ENCODE data around the gene PODXL2.
"Not testable (repeated sequence)": the region's sequence is repeated elsewhere in the genome, so short reads cannot be mapped to it uniquely, and the experiment has no call there.

PODXL2 gene

DNA sequence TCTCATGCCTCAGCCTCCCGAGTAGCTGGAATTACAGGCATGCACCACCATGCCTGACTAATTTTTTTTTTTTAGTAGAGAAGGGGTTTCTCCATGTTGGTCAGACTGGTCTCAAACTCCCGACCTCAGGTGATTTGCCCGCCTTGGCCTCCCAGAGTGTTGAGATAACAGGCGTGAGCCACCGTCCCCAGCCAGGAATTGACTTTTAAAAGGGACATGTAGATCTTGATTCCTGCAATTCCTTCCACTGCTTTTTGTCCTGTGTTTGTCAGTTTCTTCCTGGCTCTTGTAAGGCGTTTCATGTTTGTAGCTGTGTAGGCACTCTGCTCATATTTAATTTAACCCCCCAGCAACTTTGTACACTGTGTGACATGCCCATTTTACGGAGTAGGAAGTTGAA lies 23.4 kb upstream of the PODXL2 start:
- DNase-seq (ENCODE audit: low spot score), result not testable (repeated sequence)

DNA sequence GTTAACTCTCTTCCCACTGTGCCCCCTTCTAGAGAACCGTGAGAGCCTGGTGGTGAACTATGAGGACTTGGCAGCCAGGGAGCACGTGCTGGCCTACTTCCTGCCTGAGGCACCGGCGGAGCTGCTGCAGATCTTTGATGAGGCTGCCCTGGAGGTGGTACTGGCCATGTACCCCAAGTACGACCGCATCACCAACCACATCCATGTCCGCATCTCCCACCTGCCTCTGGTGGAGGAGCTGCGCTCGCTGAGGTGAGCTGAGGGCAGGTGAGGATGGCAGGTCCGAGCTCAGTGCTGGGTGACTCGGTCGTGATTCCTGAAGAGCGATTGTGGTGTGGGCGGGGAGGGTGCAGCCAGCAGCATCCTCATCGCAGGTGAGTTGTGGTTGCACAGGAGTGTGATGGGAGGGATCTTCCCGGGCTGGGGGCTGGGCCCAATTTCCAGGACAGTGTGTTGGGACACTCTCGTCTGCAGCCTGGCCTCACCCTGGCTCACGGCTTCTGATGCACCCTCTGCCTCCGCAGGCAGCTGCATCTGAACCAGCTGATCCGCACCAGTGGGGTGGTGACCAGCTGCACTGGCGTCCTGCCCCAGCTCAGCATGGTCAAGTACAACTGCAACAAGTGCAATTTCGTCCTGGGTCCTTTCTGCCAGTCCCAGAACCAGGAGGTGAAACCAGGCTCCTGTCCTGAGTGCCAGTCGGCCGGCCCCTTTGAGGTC lies 22.7 kb upstream of the PODXL2 start:
- DNase-seq (ENCODE audit: low spot score), result no peak

DNA sequence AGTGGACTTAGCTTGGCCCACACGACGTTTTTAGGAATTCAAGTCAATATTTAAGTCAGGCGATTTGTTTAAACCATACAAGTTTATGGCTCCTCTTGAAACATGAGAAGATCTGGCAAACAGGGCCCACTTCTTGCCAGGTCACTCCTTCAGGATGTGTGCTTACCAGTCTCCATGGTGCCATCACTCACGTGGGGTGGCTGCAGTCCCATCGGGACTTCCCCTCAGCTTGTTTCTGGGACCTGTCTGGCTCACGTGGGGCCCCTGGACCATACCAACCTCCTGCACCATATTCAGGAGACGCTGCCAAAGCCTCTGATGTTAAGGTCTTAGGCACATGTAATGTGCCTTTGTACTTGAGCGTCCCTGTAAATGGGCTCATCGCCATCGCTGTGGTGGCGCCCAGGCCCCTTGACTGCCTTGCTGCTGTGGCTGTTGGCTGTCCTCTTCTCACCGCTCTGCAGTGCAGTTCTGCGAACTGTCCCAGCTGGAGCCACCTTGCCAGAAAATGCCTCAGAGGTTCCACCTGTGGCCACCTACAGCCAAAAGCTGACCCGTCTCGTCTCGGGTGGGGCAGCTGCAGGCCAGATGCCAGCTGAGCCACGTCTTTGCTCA lies 21.9 kb upstream of the PODXL2 start:
- DNase-seq (ENCODE audit: low spot score), result no peak

DNA sequence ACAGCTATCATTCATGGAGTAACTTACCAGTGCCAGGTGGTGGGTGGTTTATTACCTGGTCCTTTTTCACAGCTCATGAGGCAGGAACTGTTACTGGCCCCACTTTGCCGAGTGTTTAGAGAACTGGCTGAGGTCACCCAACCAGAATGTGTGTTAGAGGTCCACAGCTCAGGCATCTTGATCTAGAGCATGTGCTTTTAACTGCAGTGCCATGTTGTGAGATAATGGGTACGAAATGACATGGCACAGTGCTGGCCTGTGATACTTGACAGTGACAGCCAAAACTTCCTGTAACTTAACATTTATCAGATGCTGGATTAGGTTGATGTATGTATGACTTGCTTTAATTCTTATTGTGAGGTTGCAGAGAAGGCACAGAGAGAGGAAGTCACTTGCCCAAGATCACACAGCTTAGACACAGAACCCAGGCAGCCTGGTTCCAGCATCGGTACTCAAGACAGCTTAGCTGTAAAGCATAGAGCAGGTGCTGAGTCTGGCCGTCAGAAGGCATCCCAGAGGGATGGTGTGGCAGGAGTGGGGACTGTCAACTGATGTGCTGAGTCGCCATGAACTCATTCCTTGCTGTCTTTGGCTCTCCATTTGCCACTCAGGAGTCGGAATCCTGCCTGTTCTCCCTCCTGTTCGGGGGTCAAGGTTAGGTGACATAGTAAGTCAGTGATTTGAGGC lies 21.2 kb upstream of the PODXL2 start:
- DNase-seq (ENCODE audit: low spot score), result no peak

DNA sequence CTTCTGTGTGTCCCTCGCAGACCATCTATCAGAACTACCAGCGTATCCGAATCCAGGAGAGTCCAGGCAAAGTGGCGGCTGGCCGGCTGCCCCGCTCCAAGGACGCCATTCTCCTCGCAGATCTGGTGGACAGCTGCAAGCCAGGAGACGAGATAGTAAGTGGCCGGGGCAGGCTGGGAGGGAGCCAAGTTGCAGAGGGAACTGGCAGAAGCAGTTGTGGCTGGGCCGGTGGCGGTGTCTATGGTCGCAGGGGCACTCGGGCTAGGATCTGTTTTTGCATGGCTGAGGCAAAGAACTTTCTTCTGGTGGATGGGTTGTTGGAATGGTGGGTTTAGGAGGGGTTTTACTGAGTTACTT lies 20.6 kb upstream of the PODXL2 start:
- DNase-seq (ENCODE audit: low spot score), result no peak

DNA sequence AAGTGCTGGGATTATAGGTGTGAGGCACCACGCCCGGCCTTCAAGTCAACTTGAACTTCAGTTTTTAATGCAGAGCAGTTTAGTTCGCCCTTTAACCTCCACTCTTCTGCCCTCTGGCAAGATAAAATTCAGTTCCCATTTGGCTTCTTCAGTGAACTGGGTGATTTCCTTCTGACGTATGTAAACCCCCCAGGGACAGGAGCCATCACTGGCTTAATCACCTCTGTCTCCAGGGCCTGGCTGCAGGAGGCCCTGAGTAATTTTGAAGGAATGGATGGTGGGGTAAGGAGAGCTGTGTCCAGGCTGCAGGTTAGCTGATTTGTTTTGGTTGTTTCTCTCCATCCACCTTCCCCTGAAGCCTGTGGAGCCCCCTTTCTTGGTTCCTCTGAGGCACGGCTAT lies 18.9 kb upstream of the PODXL2 start:
- no peak for DNase-seq (ENCODE audit: low spot score)

DNA sequence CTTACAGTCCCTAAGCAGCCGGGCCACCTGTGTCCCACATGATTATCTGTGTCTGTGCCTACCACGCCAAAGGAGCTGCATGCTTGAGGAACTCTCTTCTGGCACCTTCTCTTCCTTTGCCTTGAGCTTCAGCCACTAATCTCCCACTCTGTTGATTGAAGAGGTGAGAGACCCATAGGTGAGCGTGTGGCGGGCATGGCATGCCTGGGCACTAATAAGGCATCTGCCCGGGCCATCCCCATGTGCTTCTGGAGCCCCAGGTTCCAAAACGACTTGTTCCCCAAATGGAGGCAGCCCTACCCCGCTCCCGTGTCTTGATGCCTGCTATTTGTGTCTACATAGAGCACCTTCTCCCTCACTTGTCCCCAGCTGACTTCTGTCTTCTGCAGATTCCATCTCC lies 17.7 kb upstream of the PODXL2 start:
- DNase-seq (ENCODE audit: low spot score), result no peak

DNA sequence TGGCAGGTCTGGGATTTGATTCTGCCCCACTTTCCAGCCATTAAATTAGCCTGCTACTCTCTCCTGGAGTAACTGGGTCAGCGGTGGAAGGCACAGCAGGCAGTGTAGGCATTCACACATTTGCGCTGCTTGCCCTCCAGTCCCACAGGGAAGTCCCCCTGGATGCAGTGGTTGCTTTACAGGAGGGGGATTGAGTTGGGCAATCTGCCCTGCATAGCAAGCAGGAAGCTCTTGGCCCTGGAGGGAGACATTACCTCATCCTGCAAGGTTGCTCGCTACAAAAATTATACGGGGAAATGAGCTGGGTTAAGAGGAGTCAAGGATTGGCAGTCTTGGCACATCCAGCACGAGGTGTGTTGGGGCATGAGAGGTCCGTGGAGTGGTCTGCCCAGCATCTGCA lies 16.0 kb upstream of the PODXL2 start:
- DNase-seq (ENCODE audit: low spot score), result no peak

DNA sequence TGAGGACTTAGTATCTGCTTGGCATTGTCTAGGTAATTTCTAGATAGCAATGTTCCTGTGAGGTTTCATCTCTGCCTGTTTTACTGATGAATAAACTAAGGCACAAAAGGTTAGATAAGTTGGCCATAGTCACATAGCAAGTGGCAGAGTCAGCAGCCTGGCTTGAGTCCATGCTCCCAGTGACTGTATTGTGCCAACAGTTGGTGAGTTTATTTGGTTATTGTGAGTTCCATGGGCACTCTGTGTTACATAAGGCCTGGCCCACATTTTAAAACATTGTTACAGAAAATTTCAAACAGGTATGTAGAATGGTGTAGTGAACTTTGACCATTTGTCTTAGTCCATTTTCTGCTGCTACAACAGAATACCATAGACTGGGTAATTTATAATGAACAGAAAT lies 15.6 kb upstream of the PODXL2 start:
- DNase-seq (ENCODE audit: low spot score), result no peak

DNA sequence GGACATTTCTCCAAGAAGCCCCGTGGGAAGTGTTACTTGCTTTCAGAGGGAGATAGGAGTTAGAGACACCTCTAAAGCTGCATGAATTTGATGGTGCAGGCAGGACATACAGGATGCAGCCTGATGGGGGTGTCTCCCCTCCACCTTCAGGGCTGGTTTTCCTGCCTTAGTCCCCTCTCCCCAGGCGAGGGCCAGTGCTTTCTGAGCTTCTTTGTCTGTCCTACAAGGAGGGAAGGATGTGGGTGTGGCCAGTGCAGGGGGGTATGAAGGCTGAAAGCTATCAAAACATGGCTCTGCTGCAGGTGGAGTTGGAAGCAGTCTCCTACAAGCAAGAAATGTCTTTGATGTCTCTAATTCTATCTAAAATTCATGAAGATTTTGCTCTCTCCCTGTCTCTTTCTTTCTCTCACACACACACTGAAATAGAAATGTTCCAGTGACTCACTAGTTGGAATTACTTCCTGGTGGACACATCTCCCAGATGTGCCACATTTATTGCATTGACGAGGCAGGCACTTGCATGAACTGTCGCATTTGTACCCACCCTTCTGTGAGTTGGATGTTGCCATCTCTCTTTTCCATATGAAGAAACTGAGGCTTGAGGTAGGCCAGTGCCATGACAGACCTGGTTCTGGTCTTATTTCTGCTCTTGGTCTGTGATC lies 13.9 kb upstream of the PODXL2 start:
- DNase-seq (ENCODE audit: low spot score), result no peak

DNA sequence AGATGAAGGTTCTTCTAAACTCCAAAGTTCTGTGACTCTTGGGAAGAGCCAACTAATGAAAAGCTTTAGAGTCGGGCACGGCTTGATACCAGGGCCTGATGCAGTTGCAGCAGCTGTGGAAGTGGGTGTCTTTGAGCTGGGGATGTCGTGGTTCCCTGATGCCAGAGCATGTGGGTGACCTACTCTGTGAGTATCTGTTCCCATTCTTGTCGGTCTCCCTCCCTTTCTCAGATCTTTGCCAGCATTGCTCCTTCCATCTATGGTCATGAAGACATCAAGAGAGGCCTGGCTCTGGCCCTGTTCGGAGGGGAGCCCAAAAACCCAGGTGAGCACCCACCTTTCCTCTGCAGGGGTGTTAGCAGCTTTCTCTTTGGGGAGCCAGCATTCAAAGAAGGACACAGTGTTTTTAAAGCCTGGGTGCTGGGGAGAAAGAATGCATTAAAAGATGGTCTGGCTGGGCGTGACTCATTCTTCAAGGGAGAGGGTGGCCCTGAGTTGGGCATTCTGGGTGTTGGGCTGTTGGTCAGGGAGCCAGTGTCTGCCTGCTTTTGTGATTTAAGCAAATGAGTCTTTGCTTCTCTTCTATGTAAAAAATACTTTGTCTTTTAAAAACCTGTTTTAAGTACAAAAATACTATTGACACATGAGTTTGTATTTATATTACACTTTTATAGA lies 13.2 kb upstream of the PODXL2 start:
- no peak for DNase-seq (ENCODE audit: low spot score)

DNA sequence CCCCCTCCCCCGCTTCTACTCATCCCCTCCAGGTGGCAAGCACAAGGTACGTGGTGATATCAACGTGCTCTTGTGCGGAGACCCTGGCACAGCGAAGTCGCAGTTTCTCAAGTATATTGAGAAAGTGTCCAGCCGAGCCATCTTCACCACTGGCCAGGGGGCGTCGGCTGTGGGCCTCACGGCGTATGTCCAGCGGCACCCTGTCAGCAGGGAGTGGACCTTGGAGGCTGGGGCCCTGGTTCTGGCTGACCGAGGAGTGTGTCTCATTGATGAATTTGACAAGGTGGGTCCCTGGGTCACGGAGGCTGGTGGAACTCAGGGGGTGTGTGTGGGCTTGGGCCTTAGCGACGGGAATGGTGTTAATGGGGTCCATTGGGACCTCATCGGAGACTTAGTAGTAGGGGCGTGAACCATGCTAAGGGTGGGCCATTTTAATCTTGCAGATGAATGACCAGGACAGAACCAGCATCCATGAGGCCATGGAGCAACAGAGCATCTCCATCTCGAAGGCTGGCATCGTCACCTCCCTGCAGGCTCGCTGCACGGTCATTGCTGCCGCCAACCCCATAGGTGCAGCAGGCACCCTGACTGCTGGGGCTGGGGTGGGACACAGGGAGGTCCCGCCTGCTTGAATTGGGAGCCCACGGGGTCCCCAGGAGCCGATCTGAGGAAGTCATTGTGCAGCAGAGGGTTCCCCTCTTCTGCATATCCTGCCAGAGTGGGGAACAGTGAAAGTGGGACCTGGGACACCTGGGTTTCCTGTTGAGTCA lies 12.0 kb upstream of the PODXL2 start:
- no peak for DNase-seq (ENCODE audit: low spot score)

DNA sequence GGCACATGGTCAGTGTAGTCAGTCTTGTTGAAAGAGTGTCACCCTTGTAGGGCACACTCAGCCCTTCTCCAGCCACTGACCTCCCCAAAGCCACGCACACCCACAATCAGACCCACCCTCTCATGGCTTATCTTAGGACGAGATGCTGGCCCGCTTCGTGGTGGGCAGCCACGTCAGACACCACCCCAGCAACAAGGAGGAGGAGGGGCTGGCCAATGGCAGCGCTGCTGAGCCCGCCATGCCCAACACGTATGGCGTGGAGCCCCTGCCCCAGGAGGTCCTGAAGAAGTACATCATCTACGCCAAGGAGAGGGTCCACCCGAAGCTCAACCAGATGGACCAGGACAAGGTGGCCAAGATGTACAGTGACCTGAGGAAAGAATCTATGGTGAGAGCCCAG lies 10.1 kb upstream of the PODXL2 start:
- no peak for DNase-seq (ENCODE audit: low spot score)

DNA sequence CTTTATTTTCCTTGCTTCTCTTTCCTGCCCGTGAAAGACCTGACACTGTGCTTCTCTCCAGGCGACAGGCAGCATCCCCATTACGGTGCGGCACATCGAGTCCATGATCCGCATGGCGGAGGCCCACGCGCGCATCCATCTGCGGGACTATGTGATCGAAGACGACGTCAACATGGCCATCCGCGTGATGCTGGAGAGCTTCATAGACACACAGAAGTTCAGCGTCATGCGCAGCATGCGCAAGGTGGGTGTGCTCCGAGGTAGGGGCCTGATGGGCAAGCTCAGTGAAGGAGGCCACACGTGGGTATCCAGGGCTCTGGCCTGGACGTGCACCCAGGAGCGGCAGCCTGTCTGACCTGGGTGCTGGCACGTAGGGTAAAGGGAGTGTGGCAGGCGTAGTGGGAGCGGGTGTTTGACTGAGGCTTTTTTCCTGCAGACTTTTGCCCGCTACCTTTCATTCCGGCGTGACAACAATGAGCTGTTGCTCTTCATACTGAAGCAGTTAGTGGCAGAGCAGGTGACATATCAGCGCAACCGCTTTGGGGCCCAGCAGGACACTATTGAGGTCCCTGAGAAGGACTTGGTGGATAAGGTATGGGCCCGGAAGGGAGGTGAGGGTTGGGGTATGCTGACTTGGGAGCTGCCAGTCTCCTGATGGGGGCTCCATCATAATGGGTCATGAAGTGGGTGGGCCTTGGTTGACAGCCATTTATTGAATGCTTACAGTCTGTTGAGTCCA lies 8.2 kb upstream of the PODXL2 start:
- DNase-seq (ENCODE audit: low spot score), result no peak

DNA sequence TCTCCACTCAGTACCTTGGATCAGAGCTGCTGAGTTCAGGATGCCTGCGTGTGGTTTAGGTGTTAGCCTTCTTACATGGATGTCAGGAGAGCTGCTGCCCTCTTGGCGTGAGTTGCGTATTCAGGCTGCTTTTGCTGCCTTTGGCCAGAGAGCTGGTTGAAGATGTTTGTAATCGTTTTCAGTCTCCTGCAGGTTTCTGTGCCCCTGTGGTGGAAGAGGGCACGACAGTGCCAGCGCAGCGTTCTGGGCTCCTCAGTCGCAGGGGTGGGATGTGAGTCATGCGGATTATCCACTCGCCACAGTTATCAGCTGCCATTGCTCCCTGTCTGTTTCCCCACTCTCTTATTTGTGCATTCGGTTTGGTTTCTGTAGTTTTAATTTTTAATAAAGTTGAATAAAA lies 7.0 kb upstream of the PODXL2 start:
- no peak for DNase-seq (ENCODE audit: low spot score)

DNA sequence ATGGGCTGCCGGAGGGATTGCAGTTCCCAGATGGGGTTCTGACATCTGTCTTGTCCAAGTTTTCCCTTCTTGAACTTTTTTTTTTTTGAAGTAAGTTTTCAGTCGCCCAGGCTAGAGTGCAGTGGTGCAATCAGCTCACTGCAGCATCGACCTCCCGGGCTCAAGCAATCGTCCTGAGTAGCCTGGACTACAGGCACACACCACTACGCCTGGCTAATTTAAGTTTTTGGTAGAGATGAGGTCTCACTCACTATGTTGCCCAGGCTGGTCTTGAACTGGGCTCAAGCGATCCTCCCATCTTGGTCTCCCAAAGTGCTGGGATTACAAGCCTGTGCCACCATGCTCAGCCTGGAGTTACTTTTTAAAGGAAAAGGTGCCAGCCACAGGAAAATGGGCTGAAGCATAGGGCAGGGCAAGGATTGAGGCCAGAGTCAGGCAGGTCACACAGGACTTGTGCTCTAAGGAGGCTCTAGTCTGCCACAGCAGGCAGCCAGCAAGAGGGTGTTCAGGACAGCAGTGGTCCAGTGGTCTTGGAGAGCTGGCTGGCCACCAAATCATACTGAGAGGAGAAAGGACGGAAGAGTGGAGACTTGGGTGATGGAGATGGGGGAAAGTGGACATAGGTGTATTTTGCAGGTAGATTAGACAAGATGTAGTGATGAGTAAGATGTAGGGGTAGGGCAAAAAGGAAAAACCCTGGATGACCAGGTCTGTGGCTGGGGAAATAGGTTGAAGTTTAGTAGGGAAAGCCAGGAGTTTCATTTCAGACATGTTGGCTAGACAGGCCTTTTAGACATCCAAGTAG lies 6.0 kb upstream of the PODXL2 start:
- DNase-seq (ENCODE audit: low spot score), result no peak

DNA sequence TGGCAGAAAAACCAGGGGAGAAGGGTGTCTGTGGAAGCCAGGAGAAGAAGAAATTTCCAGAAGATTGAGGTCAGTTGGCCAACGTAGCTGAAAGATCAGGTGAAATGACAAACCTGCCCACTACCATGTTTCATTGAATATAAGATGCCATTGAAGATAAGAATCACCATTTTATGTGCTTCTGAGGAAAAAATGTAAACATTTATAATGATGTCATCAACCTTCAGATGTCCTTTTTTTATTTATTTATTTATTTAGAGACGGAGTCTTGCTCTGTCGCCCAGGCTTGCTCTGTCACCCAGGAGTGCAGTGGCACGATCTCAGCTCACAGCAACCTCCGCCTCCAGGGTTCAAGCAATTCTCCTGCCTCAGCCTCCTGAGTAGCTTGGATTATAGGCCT lies 4.9 kb upstream of the PODXL2 start:
- no peak for DNase-seq (ENCODE audit: low spot score)

DNA sequence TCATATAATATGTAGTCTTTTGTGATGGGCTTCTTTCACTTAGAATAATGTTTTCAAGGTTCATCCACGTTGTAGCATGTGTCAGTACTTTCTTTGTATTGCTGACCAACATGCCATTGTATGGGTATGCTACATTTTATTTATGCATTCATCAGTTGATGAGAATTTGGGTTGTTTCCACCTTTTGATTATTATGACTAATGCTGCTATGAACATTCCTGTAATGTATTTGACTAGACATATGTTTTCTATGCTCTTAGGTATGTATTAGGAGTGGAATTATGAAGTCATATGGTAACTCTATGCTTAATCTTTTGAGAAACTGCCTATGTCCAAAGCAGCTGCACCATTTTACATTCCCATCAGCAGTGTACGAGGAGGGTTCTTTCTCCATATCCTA lies 3.2 kb upstream of the PODXL2 start:
- DNase-seq (ENCODE audit: low spot score), result no peak

DNA sequence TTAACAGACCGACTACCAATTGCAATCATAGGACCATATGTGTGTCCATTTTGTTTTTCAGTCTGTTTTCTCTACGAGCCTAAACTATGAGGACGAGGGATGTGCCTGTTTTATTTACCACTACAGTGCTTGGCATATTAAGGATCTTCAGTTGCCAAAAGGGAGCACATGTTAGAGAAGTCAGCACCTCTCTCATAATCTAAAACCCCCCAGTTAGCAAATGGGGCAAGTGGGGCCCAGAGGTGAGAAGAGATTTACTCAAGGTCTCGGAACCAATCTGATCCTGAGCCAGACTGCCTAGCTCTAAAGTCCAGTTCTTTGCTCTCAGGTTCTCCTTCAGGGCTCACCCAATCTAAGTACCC lies 578 bp upstream of the PODXL2 start:
- DNase-seq (ENCODE audit: low spot score), result no peak

All from germinal center (tissue), 1 donor.